HepG2 (cell line): ENCODE results near the gene ATP13A5. TPM values are rescaled to one million over a fixed set of nuclear protein-coding genes. Genes with fewer than 3 reads are reported as not detected.

Experiments
- ATAC-seq: fragments of 200-7000 bp; cut with Tn5 transposase; 3 replicates; pipeline ENCODE4 v1.9.1; 2020; ENCODE audit warnings: mild to moderate bottlenecking, moderate library complexity
- BruUV-seq: library from RNA; stranded (reverse); fragments of 400-500 nt; replicated peaks from 2 replicates; lab custom pipeline; 2021; lab: Mats Ljungman, UMichigan
- CTCF ChIA-PET: fragments of 300-600 bp; formaldehyde crosslinking; extraction: SDS; loops from one replicate; lab custom pipeline; 2021; ENCODE audit warnings: low total read pairs, inconsistent platforms, low intra/inter-chr PET ratio; lab: Yijun Ruan, JAX
- POLR2A ChIA-PET: fragments of 350-600 bp; sonication (Branson Sonifier 250); formaldehyde crosslinking; loops from one replicate; lab custom pipeline; 2020; ENCODE audit warnings: antibody characterized with exemption, inconsistent platforms; lab: Yijun Ruan, JAX
- DNase-seq: peaks from one replicate; pipeline ENCODE4 v3.0.0-alpha.2; 2015; ENCODE audit warnings: low spot score
- FAIRE-seq: peaks from 3 replicates; lab custom pipeline; 2011; peaks lifted over from hg19 to GRCh38; lab: Jason Lieb, UNC
- H2AFZ ChIP-seq: one replicate; pipeline ENCODE4 v1.6.1; 2011; ENCODE audit warnings: low read length, inconsistent platforms
- H3K27ac ChIP-seq: fragments of 300-600 bp; 3 replicates; pipeline ENCODE4 v1.8.0; 2011; ENCODE audit warnings: mixed run types, mild to moderate bottlenecking, mixed read lengths, low read length, inconsistent platforms; ENCODE audit not compliant: insufficient read depth; ENCODE audit errors: extremely low read length
- H3K27me3 ChIP-seq, 2 experiments: fragments of 200-600 bp in 1 of 2; 2 replicates in 1 of 2; 3 replicates in 1 of 2; pipeline versions ENCODE4 v1.6.0 to v1.8.0; 2011; ENCODE audit warnings: low read length in 2 of 2, mild to moderate bottlenecking in 2 of 2, moderate library complexity in 2 of 2, inconsistent platforms in 1 of 2; ENCODE audit not compliant: insufficient read depth in 2 of 2, control insufficient read depth in 1 of 2
- H3K36me3 ChIP-seq, 2 experiments: fragments of 200-600 bp in 1 of 2; replicated peaks in 1 of 2; 2 replicates in 1 of 2; 3 replicates in 1 of 2; pipeline versions ENCODE4 v1.5.1 to v1.8.0; 2011; ENCODE audit warnings: low read length in 2 of 2, inconsistent platforms in 1 of 2; ENCODE audit not compliant: insufficient read depth in 2 of 2, control insufficient read depth in 1 of 2
- H3K4me1 ChIP-seq: 2 replicates; pipeline ENCODE4 v1.5.1; 2012; ENCODE audit warnings: low read length, inconsistent platforms; ENCODE audit not compliant: insufficient read depth
- H3K4me2 ChIP-seq: 2 replicates; pipeline ENCODE4 v1.6.0; 2011; ENCODE audit warnings: low read depth, low read length, inconsistent platforms
- H3K4me3 ChIP-seq, 3 experiments: fragments of 200-600 bp in 1 of 3; sonication (generic), shearing (Covaris generic) in 1 of 3; replicated peaks in 1 of 3; 2 replicates each; pipeline ENCODE4 v1.5.1; 2011 to 2016; ENCODE audit warnings: low read length in 3 of 3, inconsistent platforms in 2 of 3, low read depth in 2 of 3, mild to moderate bottlenecking in 2 of 3, control low read depth in 1 of 3, mixed read lengths in 1 of 3; ENCODE audit not compliant: insufficient read depth in 1 of 3
- H3K79me2 ChIP-seq: one replicate; pipeline ENCODE4 v1.6.1; 2011; ENCODE audit warnings: low read length, inconsistent platforms; ENCODE audit not compliant: insufficient read depth
- H3K9ac ChIP-seq: 2 replicates; pipeline ENCODE4 v1.6.0; 2011; ENCODE audit warnings: mild to moderate bottlenecking, low read depth, low read length, inconsistent platforms; ENCODE audit not compliant: insufficient read depth
- H3K9me3 ChIP-seq: 2 replicates; pipeline ENCODE4 v1.5.1; 2012; ENCODE audit warnings: mild to moderate bottlenecking, low read length
- H4K20me1 ChIP-seq: 2 replicates; pipeline ENCODE4 v1.6.0; 2011; ENCODE audit warnings: inconsistent platforms, mild to moderate bottlenecking, low read length, moderate library complexity; ENCODE audit not compliant: insufficient read depth
- MBNL3 ChIP-seq: fragments of 250-450 bp; sonication (Bioruptor Pico); conservative IDR thresholded peaks from 2 replicates; pipeline ENCODE4 v1.8.0; 2022; ENCODE audit warnings: mild to moderate bottlenecking, inconsistent platforms
- SALL1 ChIP-seq: sonication (generic); formaldehyde crosslinking; IDR thresholded peaks from 2 replicates; pipeline ENCODE4 v1.8.0; 2022; ENCODE audit warnings: mild to moderate bottlenecking, missing genetic modification reagents
- SNAI1 ChIP-seq: sonication (generic); formaldehyde crosslinking; IDR thresholded peaks from 2 replicates; pipeline ENCODE4 v1.5.0; 2020; ENCODE audit warnings: mild to moderate bottlenecking, missing genetic modification reagents, borderline replicate concordance
- ZNF331 ChIP-seq: sonication (generic); formaldehyde crosslinking; IDR thresholded peaks from 2 replicates; pipeline ENCODE4 v1.4.0; 2020; ENCODE audit warnings: missing genetic modification reagents
- ZNF335 ChIP-seq: sonication (generic); formaldehyde crosslinking; IDR thresholded peaks from 2 replicates; pipeline ENCODE4 v1.4.0; 2020; ENCODE audit warnings: missing genetic modification reagents
- WGBS: methylation state at CpG from one replicate; pipeline ENCODE4 v1.1.6; 2017; ENCODE audit warnings: low lambda C conversion rate; 5-methylcytosine and 5-hydroxymethylcytosine counted together
- in situ Hi-C: cut with HindIII; loops from 2 replicates; pipeline ENCODE4 v1.10.0; 2017; ENCODE audit warnings: low pct_unique_long_range_greater_than_20kb; ENCODE audit not compliant: extremely low pct_ligation_motif_present
- intact Hi-C: fragments of 100-400 bp; cut with micrococcal nuclease; formaldehyde crosslinking; loops from one replicate; pipeline ENCODE4 v1.10.0; 2022; ENCODE audit not compliant: unreplicated experiment
- polyA plus RNA-seq, 8 experiments: library from polyadenylated mRNA; depleted of rRNA in 3 of 8; stranded (reverse) in 7 of 8; unstranded in 1 of 8; fragments of >200 nt; fragmentation: Illumina TruSeq in 4 of 8; extraction: Trizol in 4 of 8; gene quantifications; 2 replicates each; pipeline versions ENCODE4 v1.2.1 to v1.2.3, GENCODE V29; 2011 to 2016; ENCODE audit warnings: low read depth in 4 of 8, missing spikeins in 1 of 8, mixed read lengths in 1 of 8; ENCODE audit not compliant: insufficient read depth in 1 of 8
- total RNA-seq, 5 experiments: library from RNA; depleted of rRNA; stranded (reverse); fragments of >200 nt; fragmentation: Illumina TruSeq; extraction: Trizol; gene quantifications; 2 replicates each; pipeline ENCODE4 v1.2.3, GENCODE V29; 2016; ENCODE audit warnings: low read depth in 1 of 5
- TF ChIP-seq, protein P1 (sequence below): sonication (generic); formaldehyde crosslinking; IDR thresholded peaks from 2 replicates; pipeline ENCODE4 v1.5.0; 2020; ENCODE audit warnings: mild to moderate bottlenecking, missing genetic modification reagents, borderline replicate concordance
- TF ChIP-seq, protein P2 (sequence below): sonication (generic); formaldehyde crosslinking; IDR thresholded peaks from 2 replicates; pipeline ENCODE4 v1.4.0; 2020; ENCODE audit warnings: missing genetic modification reagents
- TF ChIP-seq, protein P3 (sequence below): sonication (generic); formaldehyde crosslinking; conservative IDR thresholded peaks from 2 replicates; pipeline ENCODE4 v1.4.0; 2020; ENCODE audit warnings: missing genetic modification reagents

The ATP13A5 gene
- total and polyA plus RNA-seq, 2 of the 13 experiments (the other 11 are each of a cell fraction or from before 2014, with no cell fraction given) = not detected

DNA sequence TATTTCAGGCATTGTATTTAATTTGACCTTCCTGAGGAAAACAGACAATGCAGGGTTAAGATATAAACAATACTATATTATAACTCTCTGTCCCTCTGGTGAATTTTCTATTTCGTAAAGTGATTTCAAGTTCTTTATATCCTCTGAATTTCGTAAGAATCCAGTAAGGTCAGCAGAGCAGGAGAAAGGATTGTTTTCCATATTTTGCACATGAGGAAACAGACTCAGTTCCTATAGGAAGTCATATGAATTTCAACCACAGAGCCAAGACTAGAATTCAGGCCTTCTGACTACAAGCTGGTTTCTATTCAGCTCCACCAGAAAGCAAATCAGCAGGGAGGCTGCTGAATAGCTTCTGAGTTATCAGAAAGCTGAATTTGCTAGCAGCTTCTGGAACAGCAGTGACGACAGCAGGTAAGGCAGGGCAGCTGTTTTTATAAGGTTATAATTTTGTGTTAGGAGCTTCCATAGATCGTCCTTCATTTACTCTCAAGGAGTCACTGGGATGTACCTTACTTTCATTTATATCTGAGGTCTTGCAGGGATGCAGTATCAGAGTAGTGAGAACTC lies 148.6 kb downstream of the ATP13A5 start:
- WGBS = 13% methylated on average over 4 of the region's 4 CpGs
- Histone ChIP-seq H3K4me3 (no peak overlapping the region), H3K79me2 (no peaks in the 10 kb centered on the region), H4K20me1 (no peaks in the 10 kb centered on the region), H3K27ac (no peak overlapping the region), H2AFZ (no peak overlapping the region), H3K4me1 (no peaks in the 10 kb centered on the region), H3K9ac (no peak overlapping the region), H3K4me2 (no peak overlapping the region), H3K36me3 (no peaks in the 10 kb centered on the region), H3K27me3 (peaks cover 0 to 1% of the 10 kb centered on the region in 2 experiments; a peak in 1 of 5 replicates), H3K9me3 (no peaks in the 10 kb centered on the region)
- FAIRE-seq (no peak), DNase-seq (no peak), ATAC-seq (no peak)
- in situ Hi-C loops (no loop called here), intact Hi-C loops (no loop called here)
- ChIA-PET POLR2A (no interaction called here), CTCF (no interaction called here)
- BruUV-seq = no TSS peak
- TF ChIP-seq MBNL3 (CRISPR knock-in tag) = no peak
- TF ChIP-seq SNAI1 (CRISPR knock-in tag) = no peak
- no peak for TF ChIP-seq ZNF335
- TF ChIP-seq, protein P1, sequence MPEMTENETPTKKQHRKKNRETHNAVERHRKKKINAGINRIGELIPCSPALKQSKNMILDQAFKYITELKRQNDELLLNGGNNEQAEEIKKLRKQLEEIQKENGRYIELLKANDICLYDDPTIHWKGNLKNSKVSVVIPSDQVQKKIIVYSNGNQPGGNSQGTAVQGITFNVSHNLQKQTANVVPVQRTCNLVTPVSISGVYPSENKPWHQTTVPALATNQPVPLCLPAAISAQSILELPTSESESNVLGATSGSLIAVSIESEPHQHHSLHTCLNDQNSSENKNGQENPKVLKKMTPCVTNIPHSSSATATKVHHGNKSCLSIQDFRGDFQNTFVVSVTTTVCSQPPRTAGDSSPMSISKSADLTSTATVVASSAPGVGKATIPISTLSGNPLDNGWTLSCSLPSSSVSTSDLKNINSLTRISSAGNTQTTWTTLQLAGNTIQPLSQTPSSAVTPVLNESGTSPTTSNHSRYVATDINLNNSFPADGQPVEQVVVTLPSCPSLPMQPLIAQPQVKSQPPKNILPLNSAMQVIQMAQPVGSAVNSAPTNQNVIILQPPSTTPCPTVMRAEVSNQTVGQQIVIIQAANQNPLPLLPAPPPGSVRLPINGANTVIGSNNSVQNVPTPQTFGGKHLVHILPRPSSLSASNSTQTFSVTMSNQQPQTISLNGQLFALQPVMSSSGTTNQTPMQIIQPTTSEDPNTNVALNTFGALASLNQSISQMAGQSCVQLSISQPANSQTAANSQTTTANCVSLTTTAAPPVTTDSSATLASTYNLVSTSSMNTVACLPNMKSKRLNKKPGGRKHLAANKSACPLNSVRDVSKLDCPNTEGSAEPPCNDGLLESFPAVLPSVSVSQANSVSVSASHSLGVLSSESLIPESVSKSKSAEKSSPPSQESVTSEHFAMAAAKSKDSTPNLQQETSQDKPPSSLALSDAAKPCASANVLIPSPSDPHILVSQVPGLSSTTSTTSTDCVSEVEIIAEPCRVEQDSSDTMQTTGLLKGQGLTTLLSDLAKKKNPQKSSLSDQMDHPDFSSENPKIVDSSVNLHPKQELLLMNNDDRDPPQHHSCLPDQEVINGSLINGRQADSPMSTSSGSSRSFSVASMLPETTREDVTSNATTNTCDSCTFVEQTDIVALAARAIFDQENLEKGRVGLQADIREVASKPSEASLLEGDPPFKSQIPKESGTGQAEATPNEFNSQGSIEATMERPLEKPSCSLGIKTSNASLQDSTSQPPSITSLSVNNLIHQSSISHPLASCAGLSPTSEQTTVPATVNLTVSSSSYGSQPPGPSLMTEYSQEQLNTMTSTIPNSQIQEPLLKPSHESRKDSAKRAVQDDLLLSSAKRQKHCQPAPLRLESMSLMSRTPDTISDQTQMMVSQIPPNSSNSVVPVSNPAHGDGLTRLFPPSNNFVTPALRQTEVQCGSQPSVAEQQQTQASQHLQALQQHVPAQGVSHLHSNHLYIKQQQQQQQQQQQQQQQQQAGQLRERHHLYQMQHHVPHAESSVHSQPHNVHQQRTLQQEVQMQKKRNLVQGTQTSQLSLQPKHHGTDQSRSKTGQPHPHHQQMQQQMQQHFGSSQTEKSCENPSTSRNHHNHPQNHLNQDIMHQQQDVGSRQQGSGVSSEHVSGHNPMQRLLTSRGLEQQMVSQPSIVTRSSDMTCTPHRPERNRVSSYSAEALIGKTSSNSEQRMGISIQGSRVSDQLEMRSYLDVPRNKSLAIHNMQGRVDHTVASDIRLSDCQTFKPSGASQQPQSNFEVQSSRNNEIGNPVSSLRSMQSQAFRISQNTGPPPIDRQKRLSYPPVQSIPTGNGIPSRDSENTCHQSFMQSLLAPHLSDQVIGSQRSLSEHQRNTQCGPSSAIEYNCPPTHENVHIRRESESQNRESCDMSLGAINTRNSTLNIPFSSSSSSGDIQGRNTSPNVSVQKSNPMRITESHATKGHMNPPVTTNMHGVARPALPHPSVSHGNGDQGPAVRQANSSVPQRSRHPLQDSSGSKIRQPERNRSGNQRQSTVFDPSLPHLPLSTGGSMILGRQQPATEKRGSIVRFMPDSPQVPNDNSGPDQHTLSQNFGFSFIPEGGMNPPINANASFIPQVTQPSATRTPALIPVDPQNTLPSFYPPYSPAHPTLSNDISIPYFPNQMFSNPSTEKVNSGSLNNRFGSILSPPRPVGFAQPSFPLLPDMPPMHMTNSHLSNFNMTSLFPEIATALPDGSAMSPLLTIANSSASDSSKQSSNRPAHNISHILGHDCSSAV (CRISPR knock-in tag) = no peak
- TF ChIP-seq ZNF331 (CRISPR knock-in tag) = no peak
- TF ChIP-seq, protein P2, sequence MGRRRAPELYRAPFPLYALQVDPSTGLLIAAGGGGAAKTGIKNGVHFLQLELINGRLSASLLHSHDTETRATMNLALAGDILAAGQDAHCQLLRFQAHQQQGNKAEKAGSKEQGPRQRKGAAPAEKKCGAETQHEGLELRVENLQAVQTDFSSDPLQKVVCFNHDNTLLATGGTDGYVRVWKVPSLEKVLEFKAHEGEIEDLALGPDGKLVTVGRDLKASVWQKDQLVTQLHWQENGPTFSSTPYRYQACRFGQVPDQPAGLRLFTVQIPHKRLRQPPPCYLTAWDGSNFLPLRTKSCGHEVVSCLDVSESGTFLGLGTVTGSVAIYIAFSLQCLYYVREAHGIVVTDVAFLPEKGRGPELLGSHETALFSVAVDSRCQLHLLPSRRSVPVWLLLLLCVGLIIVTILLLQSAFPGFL = no peak
- TF ChIP-seq, protein P3, sequence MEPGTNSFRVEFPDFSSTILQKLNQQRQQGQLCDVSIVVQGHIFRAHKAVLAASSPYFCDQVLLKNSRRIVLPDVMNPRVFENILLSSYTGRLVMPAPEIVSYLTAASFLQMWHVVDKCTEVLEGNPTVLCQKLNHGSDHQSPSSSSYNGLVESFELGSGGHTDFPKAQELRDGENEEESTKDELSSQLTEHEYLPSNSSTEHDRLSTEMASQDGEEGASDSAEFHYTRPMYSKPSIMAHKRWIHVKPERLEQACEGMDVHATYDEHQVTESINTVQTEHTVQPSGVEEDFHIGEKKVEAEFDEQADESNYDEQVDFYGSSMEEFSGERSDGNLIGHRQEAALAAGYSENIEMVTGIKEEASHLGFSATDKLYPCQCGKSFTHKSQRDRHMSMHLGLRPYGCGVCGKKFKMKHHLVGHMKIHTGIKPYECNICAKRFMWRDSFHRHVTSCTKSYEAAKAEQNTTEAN (CRISPR knock-in tag) = no peak
- TF ChIP-seq SALL1 (CRISPR knock-in tag) = no peak
